Liver (tissue), 3 donors: ENCODE data around the gene ADAM29.

Experiments
- FOXA2 ChIP-seq: IDR thresholded peaks from 2 replicates; pipeline ENCODE4 v1.6.1; 2016; ENCODE audit warnings: antibody characterized with exemption
- GABPA ChIP-seq, 2 donors: IDR thresholded peaks in 1 of 2; conservative IDR thresholded peaks in 1 of 2; 2 replicates each; pipeline ENCODE4 v1.6.1; 2016; ENCODE audit warnings: antibody characterized with exemption in 2 of 2, mild to moderate bottlenecking in 1 of 2, moderate library complexity in 1 of 2
- HNF4G ChIP-seq: IDR thresholded peaks from 2 replicates; pipeline ENCODE4 v1.6.1; 2016; ENCODE audit warnings: antibody characterized with exemption
- JUND ChIP-seq, 2 donors: IDR thresholded peaks; 2 replicates each; pipeline ENCODE4 v1.6.1; 2016; ENCODE audit warnings: antibody characterized with exemption in 2 of 2
- RAD21 ChIP-seq, 2 donors: IDR thresholded peaks; 2 replicates each; pipeline ENCODE4 v1.6.1; 2016; ENCODE audit warnings: antibody characterized with exemption in 2 of 2, mild to moderate bottlenecking in 2 of 2
- RXRA ChIP-seq, 2 donors: IDR thresholded peaks; 2 replicates each; pipeline ENCODE4 v1.6.1; 2017 to 2018; ENCODE audit warnings: antibody characterized with exemption in 2 of 2, mild to moderate bottlenecking in 1 of 2
- SP1 ChIP-seq: IDR thresholded peaks from 2 replicates; pipeline ENCODE4 v1.6.1; 2018; ENCODE audit warnings: antibody characterized with exemption, mild to moderate bottlenecking
- TAF1 ChIP-seq: conservative IDR thresholded peaks from 2 replicates; pipeline ENCODE4 v1.6.1; 2016; ENCODE audit warnings: antibody characterized with exemption, mild to moderate bottlenecking
- YY1 ChIP-seq: IDR thresholded peaks from 2 replicates; pipeline ENCODE4 v1.6.1; 2016; ENCODE audit warnings: antibody characterized with exemption, mild to moderate bottlenecking
- TF ChIP-seq, protein P1 (sequence below): fragments of 150-350 bp; IDR thresholded peaks from 2 replicates; pipeline ENCODE4 v1.5.1; 2017; ENCODE audit warnings: improper control_type of control experiment, low read depth, low read length; ENCODE audit not compliant: missing input control
- TF ChIP-seq, protein P2 (sequence below): IDR thresholded peaks from 2 replicates; pipeline ENCODE4 v1.6.1; 2016; ENCODE audit warnings: antibody characterized with exemption, mild to moderate bottlenecking
- TF ChIP-seq, protein P3 (sequence below): IDR thresholded peaks from 2 replicates; pipeline ENCODE4 v1.6.1; 2016; ENCODE audit warnings: antibody characterized with exemption
- donor health status: healthy.
- donor health status: healthy.

DNA sequence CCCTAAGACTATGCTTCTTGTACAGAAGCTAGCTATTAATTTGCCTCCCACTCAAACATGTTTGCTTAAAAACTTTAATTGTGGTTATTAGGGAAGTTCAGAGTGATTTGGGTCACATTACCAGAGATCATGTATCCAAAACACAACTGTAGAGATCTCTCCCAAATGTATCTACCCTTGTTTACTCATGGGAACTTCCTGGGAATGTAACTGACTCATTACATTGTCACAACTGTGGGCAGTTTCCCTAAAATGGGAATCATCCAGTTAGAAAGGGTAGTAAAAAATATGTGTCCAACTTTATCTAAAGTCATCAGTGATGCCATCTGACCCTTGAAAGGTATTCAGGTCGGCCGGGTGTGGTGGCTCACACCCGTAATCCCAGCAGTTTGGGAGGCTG, 48.8 kb upstream of the ADAM29 start:
- no peak for TF ChIP-seq TAF1
- no peak for TF ChIP-seq SP1
- TF ChIP-seq YY1 = no peak
- TF ChIP-seq, protein P1, sequence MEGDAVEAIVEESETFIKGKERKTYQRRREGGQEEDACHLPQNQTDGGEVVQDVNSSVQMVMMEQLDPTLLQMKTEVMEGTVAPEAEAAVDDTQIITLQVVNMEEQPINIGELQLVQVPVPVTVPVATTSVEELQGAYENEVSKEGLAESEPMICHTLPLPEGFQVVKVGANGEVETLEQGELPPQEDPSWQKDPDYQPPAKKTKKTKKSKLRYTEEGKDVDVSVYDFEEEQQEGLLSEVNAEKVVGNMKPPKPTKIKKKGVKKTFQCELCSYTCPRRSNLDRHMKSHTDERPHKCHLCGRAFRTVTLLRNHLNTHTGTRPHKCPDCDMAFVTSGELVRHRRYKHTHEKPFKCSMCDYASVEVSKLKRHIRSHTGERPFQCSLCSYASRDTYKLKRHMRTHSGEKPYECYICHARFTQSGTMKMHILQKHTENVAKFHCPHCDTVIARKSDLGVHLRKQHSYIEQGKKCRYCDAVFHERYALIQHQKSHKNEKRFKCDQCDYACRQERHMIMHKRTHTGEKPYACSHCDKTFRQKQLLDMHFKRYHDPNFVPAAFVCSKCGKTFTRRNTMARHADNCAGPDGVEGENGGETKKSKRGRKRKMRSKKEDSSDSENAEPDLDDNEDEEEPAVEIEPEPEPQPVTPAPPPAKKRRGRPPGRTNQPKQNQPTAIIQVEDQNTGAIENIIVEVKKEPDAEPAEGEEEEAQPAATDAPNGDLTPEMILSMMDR = no peak
- TF ChIP-seq, protein P2, sequence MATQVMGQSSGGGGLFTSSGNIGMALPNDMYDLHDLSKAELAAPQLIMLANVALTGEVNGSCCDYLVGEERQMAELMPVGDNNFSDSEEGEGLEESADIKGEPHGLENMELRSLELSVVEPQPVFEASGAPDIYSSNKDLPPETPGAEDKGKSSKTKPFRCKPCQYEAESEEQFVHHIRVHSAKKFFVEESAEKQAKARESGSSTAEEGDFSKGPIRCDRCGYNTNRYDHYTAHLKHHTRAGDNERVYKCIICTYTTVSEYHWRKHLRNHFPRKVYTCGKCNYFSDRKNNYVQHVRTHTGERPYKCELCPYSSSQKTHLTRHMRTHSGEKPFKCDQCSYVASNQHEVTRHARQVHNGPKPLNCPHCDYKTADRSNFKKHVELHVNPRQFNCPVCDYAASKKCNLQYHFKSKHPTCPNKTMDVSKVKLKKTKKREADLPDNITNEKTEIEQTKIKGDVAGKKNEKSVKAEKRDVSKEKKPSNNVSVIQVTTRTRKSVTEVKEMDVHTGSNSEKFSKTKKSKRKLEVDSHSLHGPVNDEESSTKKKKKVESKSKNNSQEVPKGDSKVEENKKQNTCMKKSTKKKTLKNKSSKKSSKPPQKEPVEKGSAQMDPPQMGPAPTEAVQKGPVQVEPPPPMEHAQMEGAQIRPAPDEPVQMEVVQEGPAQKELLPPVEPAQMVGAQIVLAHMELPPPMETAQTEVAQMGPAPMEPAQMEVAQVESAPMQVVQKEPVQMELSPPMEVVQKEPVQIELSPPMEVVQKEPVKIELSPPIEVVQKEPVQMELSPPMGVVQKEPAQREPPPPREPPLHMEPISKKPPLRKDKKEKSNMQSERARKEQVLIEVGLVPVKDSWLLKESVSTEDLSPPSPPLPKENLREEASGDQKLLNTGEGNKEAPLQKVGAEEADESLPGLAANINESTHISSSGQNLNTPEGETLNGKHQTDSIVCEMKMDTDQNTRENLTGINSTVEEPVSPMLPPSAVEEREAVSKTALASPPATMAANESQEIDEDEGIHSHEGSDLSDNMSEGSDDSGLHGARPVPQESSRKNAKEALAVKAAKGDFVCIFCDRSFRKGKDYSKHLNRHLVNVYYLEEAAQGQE = no peak
- TF ChIP-seq RAD21 (IDR thresholded peaks at IDR 0.05) = no peak
- TF ChIP-seq RXRA (IDR thresholded peaks at IDR 0.05) = no peak
- TF ChIP-seq, protein P3, sequence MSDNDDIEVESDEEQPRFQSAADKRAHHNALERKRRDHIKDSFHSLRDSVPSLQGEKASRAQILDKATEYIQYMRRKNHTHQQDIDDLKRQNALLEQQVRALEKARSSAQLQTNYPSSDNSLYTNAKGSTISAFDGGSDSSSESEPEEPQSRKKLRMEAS = no peak
- TF ChIP-seq GABPA (IDR thresholded peaks at IDR 0.05 in 1 of 2, conservative IDR thresholded peaks at IDR 0.05 in 1 of 2) = no peak
- no peak for TF ChIP-seq FOXA2
- TF ChIP-seq HNF4G = no peak
- no peak for TF ChIP-seq JUND (IDR thresholded peaks at IDR 0.05)
